Choroid plexus epithelial cell (primary cell): ENCODE measurements around the gene GPR39.

Experiments
- DNase-seq: peaks from one replicate; pipeline ENCODE4 v3.0.0-alpha.2; 2010; ENCODE audit warnings: low read depth
- H3K4me3 ChIP-seq: 2 replicates; pipeline ENCODE4 v1.5.1; 2011; ENCODE audit warnings: low read depth, mild to moderate bottlenecking, control low read depth, low read length, moderate library complexity
- CTCF ChIP-seq: conservative IDR thresholded peaks from 2 replicates; pipeline ENCODE4 v1.5.1; 2011; ENCODE audit warnings: low read depth, mild to moderate bottlenecking, control low read depth, inconsistent platforms, low read length, moderate library complexity

The GPR39 gene

GRCh38 chr2:132419235-132419634 is 2.6 kb downstream of the GPR39 start:
- no peak for TF ChIP-seq CTCF
- H3K4me3 ChIP-seq = no peak overlapping the region
- DNase-seq = no peak

- DNase-seq = no peak
- H3K4me3 ChIP-seq = no peak overlapping the region
- TF ChIP-seq CTCF = no peak
Measured at GRCh38 chr2:132419941-132420340, 3.3 kb downstream of the GPR39 start.

- peak; percentile 45 for DNase-seq
- TF ChIP-seq CTCF = peak; percentile 47
- no peak overlapping the region for H3K4me3 ChIP-seq
Measured at GRCh38 chr2:132420816-132421805, 4.5 kb downstream of the GPR39 start.

- no peak overlapping the region for H3K4me3 ChIP-seq
- DNase-seq = no peak
- no peak for TF ChIP-seq CTCF
Measured at GRCh38 chr2:132422736-132423135, 6.1 kb downstream of the GPR39 start.

- H3K4me3 ChIP-seq = no peak overlapping the region
- TF ChIP-seq CTCF = peak; percentile 27
- peak; percentile 84 for DNase-seq
Measured at GRCh38 chr2:132424526-132425121, 8.0 kb downstream of the GPR39 start.

- no peak for TF ChIP-seq CTCF
Measured at GRCh38 chr2:132426033-132426432, 9.4 kb downstream of the GPR39 start.

More at GRCh38 chr2:132426033-132426432, 9.4 kb downstream of the GPR39 start:
- DNase-seq = no peak
- H3K4me3 ChIP-seq = no peak overlapping the region
